ENCODE measurements around the gene MFSD12. TPM values are rescaled to one million over a fixed set of nuclear protein-coding genes. Genes with fewer than 3 reads are reported as not detected.

Gene MFSD12
- total RNA-seq, 1 donor from 2014 or later, result 53.8 TPM

DNA sequence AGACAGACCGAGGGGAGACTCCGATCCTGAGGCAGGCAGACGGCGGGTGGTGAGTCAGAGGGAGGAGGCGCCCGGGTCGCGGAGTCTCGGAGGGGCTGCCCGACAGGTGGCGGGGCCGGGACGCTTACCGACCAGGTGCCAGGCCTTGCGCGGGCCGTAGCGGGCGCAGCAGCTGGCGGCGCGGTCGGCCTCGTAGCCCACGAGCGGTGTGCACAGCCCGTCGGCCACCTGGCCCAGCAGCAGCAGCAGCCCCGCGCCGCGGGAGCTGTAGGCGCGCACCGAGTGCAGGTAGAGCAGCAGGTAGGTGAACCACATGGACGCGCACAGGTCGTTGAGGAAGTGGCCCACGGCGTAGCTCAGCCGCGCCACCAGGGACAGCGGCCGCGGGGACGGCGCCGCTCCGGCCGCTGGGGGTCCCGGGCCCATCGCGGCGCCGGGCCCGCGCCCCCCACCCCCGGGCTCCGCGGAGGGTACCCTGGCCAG, 367 bp downstream of the MFSD12 start:
- peak in 1 of 2 donors; percentile 66 for DNase-seq (ENCODE audit: low read depth in 2 of 2)

DNA sequence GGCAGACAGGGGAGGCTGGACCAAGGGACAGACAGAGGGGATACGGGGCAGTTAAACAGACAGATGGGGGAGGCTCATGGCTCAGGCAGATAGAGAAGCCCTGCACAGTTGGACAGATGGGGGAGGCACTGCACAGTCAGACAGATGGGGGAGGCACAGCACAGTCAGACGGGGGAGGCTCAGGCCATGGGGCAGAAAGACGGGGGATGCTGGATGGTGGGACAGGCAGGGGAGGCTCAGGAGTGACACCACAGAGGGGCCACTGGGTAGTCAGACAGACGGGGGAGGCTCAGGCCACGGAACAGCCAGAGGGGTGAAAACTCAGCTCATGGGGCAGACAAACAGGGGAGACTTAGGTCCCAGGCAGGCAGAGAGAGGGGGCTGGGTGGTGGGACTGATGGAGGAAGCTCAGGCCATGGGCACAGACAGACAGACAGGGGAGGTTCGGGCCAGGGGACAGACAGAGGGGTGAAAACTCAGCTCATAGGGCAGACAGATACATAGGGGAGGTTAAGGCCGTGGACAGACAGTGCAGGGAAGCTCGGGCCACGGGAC, 886 bp downstream of the MFSD12 start:
- DNase-seq (ENCODE audit: low read depth in 2 of 2), result no peak

DNA sequence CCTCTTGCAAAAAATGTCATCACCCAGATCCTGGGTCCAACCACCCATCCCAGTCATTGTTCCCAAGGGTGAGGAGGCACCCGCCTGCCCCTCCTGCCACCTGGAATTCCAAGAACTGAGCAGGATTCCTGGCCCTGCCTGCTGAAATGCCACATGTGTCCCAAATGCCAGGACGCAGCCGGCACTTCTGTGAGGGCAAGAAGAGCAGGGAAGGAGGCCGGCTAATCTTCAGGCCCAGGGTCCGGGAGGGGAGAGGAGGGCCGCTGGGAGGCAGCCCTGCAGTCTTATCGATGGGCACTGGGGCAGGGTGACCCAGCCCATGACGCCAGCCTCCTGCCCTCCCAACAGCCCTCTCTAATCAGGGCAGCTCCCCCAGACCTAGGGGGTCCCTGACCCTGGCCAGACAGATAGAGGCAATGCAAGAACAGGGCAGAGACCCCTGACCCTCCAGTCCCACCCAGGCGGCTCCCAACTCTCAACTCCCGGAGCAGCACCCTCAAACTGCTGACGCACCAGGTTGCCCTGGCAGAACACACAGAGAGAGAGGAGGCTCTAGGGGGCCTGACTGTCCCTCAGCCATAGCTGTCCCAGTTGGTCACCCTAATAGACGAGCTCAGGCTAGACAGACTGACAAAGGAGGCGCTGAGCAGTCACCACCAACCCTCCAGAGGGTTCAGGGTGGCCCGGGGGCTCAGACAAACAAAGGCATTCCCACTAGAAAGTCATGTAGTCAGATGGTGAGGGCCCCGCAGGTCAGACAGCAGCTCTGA, 1.5 kb downstream of the MFSD12 start:
- DNase-seq (ENCODE audit: low read depth in 2 of 2), result no peak

DNA sequence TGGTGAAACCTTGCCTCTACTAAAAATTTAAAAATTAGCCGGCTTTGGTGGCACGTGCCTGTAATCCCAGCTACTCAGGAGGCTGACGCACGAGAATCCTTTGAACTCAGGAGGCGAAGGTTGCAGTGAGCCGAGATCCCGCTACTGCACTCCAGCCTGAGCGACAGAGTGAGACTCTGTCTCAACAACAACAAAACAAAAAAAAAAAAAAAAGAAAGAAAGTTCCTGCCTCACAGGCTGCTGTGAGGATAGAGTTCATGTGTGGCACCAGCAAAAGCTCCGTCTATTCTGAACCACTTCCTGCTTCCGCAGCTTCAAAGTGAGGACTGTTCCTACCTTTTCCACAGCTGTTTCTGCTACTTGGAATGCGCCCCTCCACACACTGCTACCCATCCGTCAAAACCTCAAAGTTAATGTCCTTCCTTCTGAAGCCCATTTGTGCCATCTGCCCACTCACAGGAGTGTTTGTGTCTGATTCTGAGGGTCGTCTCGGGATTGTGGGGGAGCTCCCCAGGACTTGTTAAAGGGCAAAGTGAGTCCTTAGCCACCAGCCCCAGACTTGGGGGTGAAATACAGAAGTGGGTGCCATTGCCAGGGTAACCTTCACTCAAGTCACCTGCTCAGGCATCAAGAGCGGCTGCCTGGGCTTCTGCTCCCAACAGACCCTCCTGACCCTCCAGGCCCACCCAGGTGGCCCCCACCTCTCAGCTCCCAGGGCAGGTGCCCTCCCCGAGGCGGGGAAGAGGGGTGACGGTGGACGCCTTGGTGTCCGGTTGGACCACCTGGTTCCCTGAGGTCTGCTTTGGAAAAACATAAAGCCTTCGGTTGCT, 2.9 kb downstream of the MFSD12 start:
- DNase-seq (ENCODE audit: low read depth in 2 of 2), result peak in 1 of 2 donors; percentile 46

DNA sequence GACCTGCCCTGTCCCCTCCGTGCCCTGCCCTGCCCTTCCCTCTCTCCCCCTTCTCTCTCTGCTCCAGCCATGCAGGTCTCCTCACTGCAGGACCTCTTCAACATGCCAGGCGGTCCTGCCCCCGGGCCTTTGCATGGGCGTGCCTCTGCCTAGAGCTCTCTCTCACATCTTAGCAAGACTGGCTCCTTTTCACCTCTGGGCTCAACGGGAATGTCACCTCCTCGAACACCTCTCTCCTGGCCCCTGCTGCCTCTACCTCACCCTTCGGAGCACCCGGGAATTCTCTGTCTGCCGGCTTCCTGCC, 5.6 kb downstream of the MFSD12 start:
- no peak for DNase-seq (ENCODE audit: low read depth in 2 of 2)

DNA sequence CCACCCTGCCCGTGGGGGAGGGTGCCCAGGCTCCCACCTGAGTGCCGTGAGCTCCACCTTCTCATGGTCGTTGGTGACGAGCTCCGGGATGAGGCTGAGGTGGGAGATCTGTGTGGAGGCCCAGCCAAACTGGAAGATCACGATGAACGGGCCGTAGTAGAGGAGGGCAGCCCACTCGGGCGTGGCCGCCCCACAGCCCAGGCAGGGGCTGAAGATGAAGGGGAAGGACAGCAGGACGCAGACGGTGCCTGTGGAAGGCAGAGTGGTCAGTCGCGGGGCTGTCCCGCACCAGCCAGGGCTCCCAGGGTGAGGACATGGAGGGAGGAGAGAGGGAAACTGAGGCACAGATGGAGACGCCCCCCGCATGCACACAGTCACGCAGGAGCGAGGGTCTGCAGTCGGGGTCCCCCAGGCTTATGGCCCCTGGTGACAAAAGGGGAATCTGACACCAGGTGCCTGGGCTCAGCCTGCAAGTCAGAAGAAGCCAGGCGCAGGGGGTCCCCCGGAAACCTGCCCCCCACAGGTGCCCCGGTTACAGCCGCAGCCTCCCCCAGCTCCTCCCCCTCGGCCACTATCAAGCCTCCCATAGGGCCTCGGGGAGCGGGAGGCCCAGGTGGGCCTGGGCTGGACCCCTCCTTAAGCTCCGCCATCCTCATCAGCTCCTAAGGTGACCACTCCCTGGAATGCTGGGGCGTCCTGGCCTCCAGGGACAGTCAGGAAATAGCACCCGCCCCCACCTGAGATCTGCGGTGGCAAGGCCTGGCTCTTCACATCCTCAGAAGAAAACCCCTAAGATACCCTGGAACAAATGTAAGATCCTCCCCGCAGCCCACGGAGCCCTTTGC, 6.2 kb downstream of the MFSD12 start:
- DNase-seq (ENCODE audit: low read depth in 2 of 2), result no peak

DNA sequence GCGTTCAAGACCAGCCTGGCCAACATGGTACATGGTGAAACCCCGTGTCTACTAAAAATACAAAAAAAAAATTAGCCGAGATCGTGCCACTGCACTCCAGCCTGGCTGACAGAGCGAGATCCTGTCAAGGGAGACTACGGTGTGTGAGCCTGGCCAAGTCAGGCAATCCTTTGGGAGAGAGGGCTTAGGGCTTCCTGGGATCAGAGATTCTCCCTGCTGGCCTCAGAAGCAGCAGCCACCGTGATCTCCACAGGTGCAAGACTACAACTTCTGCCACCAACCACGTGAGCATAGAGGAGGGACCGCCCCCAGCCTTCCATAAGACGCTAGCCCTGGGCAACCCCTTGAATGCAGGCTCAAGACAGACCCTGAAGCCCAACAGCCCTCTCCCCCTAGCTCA, 7.6 kb downstream of the MFSD12 start:
- no peak for DNase-seq (ENCODE audit: low read depth in 2 of 2)

DNA sequence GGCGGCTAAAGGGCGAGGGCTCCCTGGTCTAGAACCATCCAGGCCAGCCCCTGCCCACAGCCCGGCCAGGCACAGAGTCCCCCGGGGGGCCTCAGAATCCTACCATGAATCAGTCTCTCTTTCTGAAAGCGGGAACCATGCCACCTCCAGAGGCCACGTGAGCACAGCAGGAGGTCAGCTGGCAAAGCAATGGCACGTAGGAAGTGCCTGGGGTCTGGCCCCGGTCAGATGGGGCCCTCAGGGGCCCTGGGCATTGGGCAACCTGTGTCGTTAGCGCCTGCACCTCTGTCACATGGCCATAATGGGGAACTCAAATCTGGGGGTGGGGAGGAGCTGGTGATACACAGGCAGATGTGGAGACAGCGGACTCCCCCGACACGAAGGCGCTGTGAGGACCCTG, 8.8 kb downstream of the MFSD12 start:
- DNase-seq (ENCODE audit: low read depth in 2 of 2), result no peak

DNA sequence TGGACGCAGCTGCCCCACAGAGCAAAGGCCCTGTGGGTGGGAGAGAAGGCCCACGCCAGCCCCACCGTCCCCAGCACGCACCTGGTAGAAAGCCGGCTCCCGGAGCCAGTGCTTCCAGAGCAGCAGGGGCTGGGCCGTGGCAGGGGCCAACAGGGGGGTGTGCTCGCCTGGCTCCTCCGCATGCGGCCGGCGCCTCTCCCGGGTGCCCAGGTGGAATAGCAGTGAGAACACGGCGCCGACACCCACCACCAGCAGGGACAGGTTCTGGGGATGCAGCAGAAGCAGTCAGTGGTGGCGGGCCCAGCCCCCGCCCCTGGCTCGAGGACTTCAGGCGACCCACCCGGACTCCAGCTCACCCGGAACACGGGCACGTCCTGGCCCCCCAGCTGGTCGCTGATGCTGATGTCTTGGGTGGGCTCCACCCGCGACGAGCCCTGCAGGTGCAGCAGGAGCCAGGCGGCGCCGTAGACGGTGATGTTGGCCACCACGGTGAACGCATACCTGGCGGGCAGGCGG, 9.6 kb downstream of the MFSD12 start:
- no peak for DNase-seq (ENCODE audit: low read depth in 2 of 2)

DNA sequence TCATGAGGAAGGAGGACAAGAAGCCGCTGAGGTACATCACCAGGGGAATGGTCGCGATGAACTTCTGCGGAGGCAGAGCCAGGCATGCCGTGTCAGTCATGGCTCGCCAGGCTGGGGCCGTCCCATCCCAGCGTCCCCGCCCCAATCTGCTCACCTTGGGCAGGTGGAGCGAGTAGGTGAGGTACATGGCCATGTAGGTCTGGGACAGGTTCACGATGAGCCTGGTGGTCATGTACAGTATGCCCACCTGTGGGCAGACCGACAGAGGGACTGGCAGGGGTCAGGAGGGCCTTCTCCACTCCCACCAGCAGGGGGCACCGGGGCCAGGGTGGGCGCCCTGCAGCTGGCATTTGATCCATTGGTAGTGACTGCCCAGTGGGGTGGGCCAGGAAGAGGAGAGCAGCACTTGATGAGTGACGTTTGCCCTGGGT, 10.1 kb downstream of the MFSD12 start:
- peak in 1 of 2 donors; percentile 31 for DNase-seq (ENCODE audit: low read depth in 2 of 2)

DNA sequence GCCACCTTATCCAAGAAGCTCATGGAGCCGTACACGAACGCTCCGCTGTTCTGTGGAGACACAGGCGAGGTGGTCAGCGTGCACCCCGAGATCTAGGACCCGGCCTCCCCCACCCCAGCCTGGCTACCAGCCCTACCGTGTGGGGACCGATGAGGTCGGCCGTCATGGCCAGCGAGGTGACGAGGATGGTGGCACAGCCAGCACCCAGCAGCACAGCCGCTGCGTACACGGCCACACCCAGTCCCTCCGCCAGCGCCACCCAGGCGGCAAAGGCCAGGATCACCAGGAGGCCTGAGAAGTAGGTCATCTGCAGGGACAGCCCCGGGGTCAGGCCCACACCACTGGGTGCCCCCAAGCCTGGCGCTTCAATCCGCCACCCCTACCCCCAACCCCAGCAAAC, 11.3 kb downstream of the MFSD12 start:
- no peak for DNase-seq (ENCODE audit: low read depth in 2 of 2)

DNA sequence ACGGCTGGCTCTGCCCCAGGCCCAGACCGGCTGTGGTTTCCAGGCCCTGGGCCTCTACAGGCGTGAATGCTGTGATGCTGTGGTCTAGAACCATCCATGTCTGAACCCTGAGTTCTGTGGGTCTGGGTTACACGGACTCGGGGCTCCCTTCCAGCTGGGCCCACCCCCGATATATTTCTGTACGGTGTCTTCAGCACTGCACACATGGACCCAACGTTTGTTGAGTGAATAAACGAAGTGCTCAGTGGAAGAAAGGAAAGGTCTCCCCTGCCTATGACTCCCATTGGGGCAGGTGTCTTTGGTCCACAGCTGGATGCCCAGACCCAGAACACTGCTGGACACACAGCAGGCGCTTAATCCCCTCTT, 11.7 kb downstream of the MFSD12 start:
- no peak for DNase-seq (ENCODE audit: low read depth in 2 of 2)

DNA sequence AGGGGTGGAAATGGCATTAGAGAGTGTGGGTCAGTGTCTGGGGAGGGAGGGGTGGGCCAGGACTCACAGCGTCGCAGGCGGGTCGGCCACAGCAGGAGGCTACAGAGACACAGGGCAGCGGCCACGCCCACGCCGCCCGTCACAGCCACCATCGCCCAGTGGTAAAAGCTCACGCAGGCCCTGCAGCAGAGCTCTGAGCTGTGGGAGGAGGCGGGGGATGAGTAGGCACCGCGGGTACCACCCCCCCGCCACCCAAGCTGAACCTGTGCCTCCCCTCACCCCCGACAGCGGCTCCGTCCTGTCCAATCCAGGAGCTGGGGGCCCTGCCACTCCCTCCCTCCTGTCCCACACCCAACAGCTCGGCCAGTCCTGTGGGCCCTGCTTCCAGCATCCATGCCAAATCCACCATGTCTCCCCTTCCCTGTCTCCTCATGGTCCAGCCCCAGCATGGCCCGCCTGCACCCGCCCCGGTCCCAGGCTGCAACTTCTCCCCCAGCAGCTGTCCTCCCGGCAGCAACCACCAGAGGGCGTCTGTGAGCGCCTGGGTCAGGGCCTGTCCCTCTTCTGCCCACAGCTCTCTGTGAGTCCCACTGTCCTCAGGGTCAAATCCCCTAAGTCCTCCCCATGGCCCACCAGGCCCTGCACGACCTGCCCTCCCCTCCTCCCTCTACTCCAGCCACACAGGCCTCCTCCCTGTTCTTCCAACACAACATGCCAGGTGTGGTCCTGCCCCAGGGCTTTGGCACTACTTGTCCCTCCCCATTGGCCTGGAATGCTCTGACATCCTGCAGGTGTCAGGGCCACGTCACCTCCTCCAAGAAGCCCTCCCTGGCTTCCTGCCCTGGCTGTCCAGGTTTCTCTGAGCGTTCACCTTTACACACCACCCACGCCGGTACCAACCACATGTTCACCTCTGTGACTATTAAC, 12.4 kb downstream of the MFSD12 start:
- peak; percentile 21 to 49 for DNase-seq (ENCODE audit: low read depth in 2 of 2)

DNA sequence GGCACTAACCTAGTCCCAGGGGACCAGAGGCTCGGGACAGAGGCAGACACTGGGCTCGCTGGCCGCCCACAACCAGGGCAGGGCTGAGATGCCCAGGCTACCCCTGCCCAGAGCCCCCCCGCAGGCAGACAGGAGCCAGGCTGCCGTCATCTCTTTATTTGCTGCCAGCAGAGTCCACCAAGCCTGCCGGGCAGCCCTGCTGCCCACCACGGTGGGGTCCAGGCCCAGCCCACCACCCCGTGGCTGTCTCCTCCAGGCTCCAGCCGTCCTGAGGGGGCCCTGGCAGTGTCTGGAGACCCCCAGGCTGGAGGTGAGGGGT, 13.4 kb downstream of the MFSD12 start:
- no peak for DNase-seq (ENCODE audit: low read depth in 2 of 2)

DNA sequence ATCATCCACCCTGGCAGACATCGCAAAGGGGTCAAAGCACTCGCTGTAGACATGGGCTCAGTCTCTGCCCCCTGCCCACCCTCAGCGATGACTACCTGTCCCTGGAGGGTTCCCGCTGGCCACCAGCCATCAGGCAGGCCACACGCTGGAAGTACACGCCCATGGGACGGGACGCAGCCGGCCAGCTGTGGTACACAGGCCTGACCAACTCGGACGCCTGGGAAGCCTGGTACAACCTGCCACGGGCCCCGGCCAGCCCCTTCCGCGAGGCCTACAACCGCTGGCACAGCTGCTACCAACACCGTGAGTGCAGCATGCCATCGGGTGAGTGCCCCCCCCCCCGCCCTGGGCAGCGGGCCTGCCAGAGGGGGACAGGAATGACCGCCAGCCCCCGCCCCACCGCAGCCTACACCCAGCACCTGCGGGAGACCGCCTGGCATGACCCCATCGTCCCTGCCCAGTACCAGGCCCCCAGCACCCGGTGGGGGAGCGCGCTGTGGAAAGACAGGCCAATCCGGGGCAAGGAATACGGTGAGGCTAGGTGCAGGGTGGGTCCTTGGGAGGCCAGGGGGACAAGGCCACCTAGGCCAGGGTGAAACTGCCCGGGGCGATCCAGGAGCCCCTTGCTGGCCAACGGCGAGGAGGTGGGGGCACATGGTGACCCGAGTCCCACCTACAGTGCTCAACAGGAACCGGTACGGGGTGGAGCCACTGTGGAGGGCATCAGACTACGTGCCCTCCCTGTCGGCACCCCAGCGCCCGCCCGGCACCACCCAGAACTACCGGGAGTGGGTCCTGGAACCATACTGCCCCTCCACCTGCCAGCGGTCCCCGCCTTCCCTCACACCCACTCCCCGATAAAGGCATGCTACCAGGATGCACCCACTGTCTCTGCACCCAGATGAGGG, 14.0 kb downstream of the MFSD12 start:
- no peak for DNase-seq (ENCODE audit: low read depth in 2 of 2)

DNA sequence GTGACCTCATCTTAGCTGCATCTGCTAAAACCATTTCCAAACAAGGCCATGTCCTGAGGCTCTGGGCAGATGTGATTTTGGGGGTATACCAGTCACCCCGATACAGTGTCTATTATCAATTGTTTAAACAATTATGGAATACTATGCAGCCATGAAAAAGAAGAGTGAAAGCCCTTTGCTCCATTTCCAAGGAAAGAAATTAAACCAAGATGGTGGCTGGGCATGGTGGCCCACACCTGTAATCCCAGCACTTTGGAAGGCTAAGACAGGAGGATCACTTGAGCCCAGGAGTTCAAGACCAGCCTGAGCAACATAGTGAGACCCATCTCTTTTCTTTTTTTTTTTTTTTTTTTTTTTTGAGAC, 17.6 kb downstream of the MFSD12 start:
- DNase-seq (ENCODE audit: low read depth in 2 of 2), result no peak

DNA sequence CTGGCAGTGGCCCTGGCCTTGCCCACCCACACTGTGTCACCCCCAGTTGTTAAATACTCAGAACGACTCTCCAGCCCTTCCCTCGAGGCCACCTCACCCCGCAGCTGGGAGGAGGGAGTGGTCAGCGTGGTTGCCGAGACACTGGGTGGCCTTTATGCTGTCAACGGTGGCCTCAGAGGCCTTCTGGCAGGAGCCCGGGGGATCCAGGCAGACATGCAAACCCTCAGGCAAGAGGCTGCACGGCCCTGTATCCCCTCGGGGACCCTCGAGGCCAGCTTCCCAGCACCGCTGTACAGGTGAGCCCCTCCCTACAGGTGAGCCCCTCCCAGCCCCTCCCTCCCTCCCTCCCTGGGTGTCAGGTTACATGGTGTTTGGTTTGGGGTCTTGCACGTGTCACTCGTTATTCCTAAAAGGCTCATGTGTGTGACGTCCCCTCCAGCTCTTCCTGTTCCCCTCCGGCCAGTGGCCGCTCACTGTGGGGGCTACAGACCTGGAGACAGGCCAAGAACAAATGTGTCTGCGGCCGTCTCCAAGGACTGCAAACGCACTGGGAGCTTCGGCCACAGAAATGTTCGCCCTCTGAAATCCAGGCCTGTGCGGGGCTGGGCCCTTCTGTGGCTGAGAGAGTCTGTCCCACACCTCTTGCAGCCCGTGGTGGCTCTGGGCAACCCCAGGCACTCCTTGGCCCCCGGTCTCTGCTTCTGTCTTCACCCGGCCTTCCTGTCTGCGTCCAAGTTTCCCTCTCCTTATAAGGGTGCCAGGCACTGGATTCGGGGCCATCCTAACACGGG, 18.2 kb downstream of the MFSD12 start, which contains the start of gene TEKTIP1:
TSS of gene TEKTIP1 (plus strand) at position 210 of the 791 bp plus-strand sequence. CDS start at position 214, 4 bp downstream.
- no peak for DNase-seq (ENCODE audit: low read depth in 2 of 2)

DNA sequence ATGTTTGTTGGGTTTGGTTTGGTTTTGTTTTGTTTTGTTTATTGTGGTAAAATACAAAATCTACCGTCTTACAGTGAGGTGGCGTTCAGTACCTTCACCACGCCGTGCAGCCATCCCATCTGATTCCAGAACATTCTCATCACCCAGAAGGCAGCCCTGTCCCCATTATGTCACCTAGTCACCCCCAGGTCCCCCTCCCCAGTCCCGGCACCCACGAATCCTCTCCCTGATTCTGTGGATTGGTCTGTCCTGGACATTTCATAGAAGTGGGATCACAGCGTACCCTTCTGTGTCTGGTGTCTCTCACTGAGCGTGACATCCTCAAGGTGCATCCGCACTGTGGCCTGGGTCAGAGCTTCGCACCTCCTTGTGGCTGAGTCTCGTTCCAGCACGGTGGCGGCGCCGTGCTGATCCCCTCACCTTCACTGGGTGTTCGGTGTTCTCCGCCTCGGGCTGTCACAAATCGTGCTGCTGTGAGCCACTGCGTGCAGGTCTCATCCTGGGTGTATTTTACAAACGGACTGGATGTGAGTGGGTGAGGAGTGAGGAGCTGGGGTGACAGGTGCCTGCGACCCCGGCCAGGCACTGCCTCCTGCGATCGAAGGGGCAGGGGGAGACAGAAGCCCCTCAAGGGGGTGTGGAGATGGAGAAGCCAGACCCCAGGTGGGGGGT, 19.0 kb downstream of the MFSD12 start:
- DNase-seq (ENCODE audit: low read depth in 2 of 2), result no peak
